K562 (cell line): Measurements from ENCODE around the gene POLR2A. TPM values are rescaled to one million over a fixed set of nuclear protein-coding genes. Genes with fewer than 3 reads are reported as not detected.
A peak's percentile ranks its signal among the peaks of the same experiment; 100 is the strongest.

Source experiments
- CBFB ChIP-seq: sonication (generic); formaldehyde crosslinking; IDR thresholded peaks from 2 replicates; pipeline ENCODE4 v1.4.0; 2020; ENCODE audit warnings: mild to moderate bottlenecking, missing genetic modification reagents
- DDX20 ChIP-seq: fragments of 450-650 bp; IDR thresholded peaks from 2 replicates; pipeline ENCODE4 v1.6.1; 2016; ENCODE audit warnings: missing genetic modification characterization, low read depth, mild to moderate bottlenecking, missing compliant biosample characterization, moderate library complexity
- JUNB ChIP-seq: fragments of 450-650 bp; formaldehyde crosslinking; conservative IDR thresholded peaks from 2 replicates; pipeline ENCODE4 v1.4.0; 2020; ENCODE audit warnings: mild to moderate bottlenecking
- MCM2 ChIP-seq: fragments of 450-650 bp; IDR thresholded peaks from 2 replicates; pipeline ENCODE4 v1.6.1; 2017; ENCODE audit warnings: low read depth, mild to moderate bottlenecking
- PHF20 ChIP-seq: fragments of 450-650 bp; IDR thresholded peaks from 2 replicates; pipeline ENCODE4 v1.6.1; 2018; ENCODE audit not compliant: partially characterized antibody
- RBM22 ChIP-seq: fragments of 200-400 bp; formaldehyde crosslinking; IDR thresholded peaks from 2 replicates; pipeline ENCODE4 v1.6.1; 2018; ENCODE audit warnings: low read length, low read depth; ENCODE audit not compliant: poor library complexity, severe bottlenecking
- TAF9B ChIP-seq: fragments of 450-650 bp; IDR thresholded peaks from 2 replicates; pipeline ENCODE4 v1.6.1; 2018; ENCODE audit warnings: mild to moderate bottlenecking; ENCODE audit not compliant: partially characterized antibody
- TBP ChIP-seq: optimal IDR thresholded peaks from 2 replicates; pipeline ENCODE3; 2011; ENCODE audit warnings: low read depth, low read length, improper control_type of control experiment
- ZNF217 ChIP-seq: sonication (generic); formaldehyde crosslinking; IDR thresholded peaks from 2 replicates; pipeline ENCODE4 v1.8.0; 2022; ENCODE audit warnings: mild to moderate bottlenecking, missing genetic modification reagents
- ZNF282 ChIP-seq: sonication (generic); formaldehyde crosslinking; IDR thresholded peaks from 2 replicates; pipeline ENCODE4 v1.8.1; 2023; ENCODE audit warnings: missing genetic modification reagents
- ZNF707 ChIP-seq: fragments of 250-450 bp; sonication (Bioruptor Pico); conservative IDR thresholded peaks from 2 replicates; pipeline ENCODE4 v1.8.0; 2022; ENCODE audit warnings: inconsistent platforms, mild to moderate bottlenecking, moderate library complexity
- polyA plus RNA-seq, 8 experiments: library from polyadenylated mRNA; depleted of rRNA in 4 of 8; stranded (reverse) in 5 of 8; unstranded in 3 of 8; fragments of >200 nt; fragmentation: Nextera tagmentation in 2 of 8; fragmentation: Illumina TruSeq in 1 of 8; extraction: Ambion mirVana in 2 of 8; extraction: Trizol in 1 of 8; gene quantifications; 2 replicates each; pipeline versions ENCODE4 v1.2.1 to v1.2.3, GENCODE V29; 2011 to 2014; ENCODE audit warnings: inconsistent platforms in 1 of 8, missing spikeins in 1 of 8
- total RNA-seq, 7 experiments: library from RNA; depleted of rRNA in 6 of 7; stranded (reverse); fragments of >200 nt in 6 of 7; fragmentation: Illumina TruSeq in 2 of 7; extraction: Trizol in 2 of 7; gene quantifications; 2 replicates each; pipeline versions ENCODE4 v1.2.1 to v1.2.3, GENCODE V29; 2011 to 2021; ENCODE audit warnings: low replicate concordance in 1 of 7
- TF ChIP-seq, protein P1 (sequence below): fragments of 200-600 bp; sonication (generic); IDR thresholded peaks from one replicate; pipeline ENCODE4 v1.6.1; 2012; ENCODE audit warnings: mild to moderate bottlenecking, low read depth, low read length, inconsistent platforms
- TF ChIP-seq, protein P2 (sequence below): fragments of 200-800 bp; sonication (Bioruptor generic); IDR thresholded peaks from 2 replicates; pipeline ENCODE4 v1.6.1; 2017; ENCODE audit warnings: missing genetic modification characterization, missing compliant biosample characterization
- TF ChIP-seq, protein P3 (sequence below): fragments of 450-650 bp; IDR thresholded peaks from one replicate; pipeline ENCODE4 v1.6.1; 2018; ENCODE audit warnings: mild to moderate bottlenecking, moderate library complexity; ENCODE audit not compliant: partially characterized antibody

POLR2A gene
- total and polyA plus RNA-seq, 9 of the 15 experiments (the other 6 are each of a cell fraction or from before 2014, with no cell fraction given): 1.3 to 109 (median 12.4) TPM

DNA sequence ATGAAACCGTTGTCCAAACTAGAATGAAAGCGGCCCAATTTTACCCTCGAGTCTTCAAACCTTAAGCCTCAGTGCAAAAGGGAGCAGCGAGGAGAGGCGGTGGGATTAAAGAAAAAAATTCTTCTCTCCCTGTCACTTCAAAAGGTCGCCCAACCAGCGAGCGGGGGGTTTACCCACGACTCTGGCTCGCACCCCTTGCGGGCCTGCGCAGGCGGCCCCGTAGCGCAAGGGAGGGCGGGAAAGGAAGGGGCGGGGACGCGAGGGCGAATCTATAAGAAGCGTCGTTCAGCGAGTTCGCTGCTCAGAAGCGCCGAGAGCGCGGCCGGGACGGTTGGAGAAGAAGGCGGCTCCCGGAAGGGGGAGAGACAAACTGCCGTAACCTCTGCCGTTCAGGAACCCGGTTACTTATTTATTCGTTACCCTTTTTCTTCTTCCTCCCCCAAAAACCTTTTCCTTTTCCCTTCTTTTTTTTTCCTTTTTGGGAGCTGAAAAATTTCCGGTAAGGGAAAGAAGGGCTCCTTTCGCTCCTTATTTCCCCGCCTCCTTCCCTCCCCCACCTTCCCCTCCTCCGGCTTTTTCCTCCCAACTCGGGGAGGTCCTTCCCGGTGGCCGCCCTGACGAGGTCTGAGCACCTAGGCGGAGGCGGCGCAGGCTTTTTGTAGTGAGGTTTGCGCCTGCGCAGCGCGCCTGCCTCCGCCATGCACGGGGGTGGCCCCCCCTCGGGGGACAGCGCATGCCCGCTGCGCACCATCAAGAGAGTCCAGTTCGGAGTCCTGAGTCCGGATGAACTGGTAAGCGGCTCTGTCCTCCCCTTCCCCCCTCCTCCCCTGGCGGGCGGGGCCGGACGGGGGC is at the start of gene POLR2A (continued):
- TF ChIP-seq, protein P1, sequence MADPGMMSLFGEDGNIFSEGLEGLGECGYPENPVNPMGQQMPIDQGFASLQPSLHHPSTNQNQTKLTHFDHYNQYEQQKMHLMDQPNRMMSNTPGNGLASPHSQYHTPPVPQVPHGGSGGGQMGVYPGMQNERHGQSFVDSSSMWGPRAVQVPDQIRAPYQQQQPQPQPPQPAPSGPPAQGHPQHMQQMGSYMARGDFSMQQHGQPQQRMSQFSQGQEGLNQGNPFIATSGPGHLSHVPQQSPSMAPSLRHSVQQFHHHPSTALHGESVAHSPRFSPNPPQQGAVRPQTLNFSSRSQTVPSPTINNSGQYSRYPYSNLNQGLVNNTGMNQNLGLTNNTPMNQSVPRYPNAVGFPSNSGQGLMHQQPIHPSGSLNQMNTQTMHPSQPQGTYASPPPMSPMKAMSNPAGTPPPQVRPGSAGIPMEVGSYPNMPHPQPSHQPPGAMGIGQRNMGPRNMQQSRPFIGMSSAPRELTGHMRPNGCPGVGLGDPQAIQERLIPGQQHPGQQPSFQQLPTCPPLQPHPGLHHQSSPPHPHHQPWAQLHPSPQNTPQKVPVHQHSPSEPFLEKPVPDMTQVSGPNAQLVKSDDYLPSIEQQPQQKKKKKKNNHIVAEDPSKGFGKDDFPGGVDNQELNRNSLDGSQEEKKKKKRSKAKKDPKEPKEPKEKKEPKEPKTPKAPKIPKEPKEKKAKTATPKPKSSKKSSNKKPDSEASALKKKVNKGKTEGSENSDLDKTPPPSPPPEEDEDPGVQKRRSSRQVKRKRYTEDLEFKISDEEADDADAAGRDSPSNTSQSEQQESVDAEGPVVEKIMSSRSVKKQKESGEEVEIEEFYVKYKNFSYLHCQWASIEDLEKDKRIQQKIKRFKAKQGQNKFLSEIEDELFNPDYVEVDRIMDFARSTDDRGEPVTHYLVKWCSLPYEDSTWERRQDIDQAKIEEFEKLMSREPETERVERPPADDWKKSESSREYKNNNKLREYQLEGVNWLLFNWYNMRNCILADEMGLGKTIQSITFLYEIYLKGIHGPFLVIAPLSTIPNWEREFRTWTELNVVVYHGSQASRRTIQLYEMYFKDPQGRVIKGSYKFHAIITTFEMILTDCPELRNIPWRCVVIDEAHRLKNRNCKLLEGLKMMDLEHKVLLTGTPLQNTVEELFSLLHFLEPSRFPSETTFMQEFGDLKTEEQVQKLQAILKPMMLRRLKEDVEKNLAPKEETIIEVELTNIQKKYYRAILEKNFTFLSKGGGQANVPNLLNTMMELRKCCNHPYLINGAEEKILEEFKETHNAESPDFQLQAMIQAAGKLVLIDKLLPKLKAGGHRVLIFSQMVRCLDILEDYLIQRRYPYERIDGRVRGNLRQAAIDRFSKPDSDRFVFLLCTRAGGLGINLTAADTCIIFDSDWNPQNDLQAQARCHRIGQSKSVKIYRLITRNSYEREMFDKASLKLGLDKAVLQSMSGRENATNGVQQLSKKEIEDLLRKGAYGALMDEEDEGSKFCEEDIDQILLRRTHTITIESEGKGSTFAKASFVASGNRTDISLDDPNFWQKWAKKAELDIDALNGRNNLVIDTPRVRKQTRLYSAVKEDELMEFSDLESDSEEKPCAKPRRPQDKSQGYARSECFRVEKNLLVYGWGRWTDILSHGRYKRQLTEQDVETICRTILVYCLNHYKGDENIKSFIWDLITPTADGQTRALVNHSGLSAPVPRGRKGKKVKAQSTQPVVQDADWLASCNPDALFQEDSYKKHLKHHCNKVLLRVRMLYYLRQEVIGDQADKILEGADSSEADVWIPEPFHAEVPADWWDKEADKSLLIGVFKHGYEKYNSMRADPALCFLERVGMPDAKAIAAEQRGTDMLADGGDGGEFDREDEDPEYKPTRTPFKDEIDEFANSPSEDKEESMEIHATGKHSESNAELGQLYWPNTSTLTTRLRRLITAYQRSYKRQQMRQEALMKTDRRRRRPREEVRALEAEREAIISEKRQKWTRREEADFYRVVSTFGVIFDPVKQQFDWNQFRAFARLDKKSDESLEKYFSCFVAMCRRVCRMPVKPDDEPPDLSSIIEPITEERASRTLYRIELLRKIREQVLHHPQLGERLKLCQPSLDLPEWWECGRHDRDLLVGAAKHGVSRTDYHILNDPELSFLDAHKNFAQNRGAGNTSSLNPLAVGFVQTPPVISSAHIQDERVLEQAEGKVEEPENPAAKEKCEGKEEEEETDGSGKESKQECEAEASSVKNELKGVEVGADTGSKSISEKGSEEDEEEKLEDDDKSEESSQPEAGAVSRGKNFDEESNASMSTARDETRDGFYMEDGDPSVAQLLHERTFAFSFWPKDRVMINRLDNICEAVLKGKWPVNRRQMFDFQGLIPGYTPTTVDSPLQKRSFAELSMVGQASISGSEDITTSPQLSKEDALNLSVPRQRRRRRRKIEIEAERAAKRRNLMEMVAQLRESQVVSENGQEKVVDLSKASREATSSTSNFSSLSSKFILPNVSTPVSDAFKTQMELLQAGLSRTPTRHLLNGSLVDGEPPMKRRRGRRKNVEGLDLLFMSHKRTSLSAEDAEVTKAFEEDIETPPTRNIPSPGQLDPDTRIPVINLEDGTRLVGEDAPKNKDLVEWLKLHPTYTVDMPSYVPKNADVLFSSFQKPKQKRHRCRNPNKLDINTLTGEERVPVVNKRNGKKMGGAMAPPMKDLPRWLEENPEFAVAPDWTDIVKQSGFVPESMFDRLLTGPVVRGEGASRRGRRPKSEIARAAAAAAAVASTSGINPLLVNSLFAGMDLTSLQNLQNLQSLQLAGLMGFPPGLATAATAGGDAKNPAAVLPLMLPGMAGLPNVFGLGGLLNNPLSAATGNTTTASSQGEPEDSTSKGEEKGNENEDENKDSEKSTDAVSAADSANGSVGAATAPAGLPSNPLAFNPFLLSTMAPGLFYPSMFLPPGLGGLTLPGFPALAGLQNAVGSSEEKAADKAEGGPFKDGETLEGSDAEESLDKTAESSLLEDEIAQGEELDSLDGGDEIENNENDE: no peak
- TF ChIP-seq ZNF707 (CRISPR knock-in tag): no peak
- peak; percentile 92 for TF ChIP-seq TAF9B
- peak; percentile 79 for TF ChIP-seq RBM22
- no peak for TF ChIP-seq JUNB (CRISPR knock-in tag)
- TF ChIP-seq ZNF282: no peak
- no peak for TF ChIP-seq PHF20
- TF ChIP-seq MCM2: no peak
- TF ChIP-seq, protein P2, sequence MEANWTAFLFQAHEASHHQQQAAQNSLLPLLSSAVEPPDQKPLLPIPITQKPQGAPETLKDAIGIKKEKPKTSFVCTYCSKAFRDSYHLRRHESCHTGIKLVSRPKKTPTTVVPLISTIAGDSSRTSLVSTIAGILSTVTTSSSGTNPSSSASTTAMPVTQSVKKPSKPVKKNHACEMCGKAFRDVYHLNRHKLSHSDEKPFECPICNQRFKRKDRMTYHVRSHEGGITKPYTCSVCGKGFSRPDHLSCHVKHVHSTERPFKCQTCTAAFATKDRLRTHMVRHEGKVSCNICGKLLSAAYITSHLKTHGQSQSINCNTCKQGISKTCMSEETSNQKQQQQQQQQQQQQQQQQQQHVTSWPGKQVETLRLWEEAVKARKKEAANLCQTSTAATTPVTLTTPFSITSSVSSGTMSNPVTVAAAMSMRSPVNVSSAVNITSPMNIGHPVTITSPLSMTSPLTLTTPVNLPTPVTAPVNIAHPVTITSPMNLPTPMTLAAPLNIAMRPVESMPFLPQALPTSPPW (CRISPR knock-in tag): peak; percentile 99
- TF ChIP-seq ZNF217 (CRISPR knock-in tag): no peak
- TF ChIP-seq CBFB: no peak
- peak; percentile 98 for TF ChIP-seq TBP
- TF ChIP-seq DDX20 (tag): no peak
- TF ChIP-seq, protein P3, sequence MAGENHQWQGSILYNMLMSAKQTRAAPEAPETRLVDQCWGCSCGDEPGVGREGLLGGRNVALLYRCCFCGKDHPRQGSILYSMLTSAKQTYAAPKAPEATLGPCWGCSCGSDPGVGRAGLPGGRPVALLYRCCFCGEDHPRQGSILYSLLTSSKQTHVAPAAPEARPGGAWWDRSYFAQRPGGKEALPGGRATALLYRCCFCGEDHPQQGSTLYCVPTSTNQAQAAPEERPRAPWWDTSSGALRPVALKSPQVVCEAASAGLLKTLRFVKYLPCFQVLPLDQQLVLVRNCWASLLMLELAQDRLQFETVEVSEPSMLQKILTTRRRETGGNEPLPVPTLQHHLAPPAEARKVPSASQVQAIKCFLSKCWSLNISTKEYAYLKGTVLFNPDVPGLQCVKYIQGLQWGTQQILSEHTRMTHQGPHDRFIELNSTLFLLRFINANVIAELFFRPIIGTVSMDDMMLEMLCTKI: no peak
